CD4-positive, alpha-beta T cell treated with Interleukin-12 subunit alpha and Interleukin-12 subunit beta, for 1 hour (primary cell): Measurements from ENCODE around the gene C20orf96.

Experiments used
- DNase-seq: peaks from one replicate; pipeline ENCODE4 v3.0.0-alpha.2; 2020

C20orf96 gene

GRCh38 chr20:311609-312008, 21.1 kb upstream of the C20orf96 start:
- DNase-seq = no peak

DNA sequence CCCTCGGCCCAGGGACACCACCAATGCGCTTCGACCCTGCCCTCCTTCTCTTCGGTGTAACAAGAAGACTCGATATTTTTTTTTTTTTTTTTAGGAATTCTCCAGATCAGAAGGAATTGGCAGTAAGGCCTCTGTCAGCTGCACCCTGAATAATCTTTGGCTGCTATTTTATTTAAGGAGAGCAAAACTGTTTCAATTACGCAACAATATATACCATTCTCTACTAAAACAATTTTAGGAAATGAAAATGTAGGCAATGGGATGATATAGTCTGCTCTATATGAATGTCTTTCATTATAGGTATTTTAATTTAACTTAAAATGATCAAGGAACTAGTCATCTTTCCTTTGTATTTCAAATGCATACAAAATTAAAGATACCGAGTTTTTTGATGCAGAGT, 20.1 kb upstream of the C20orf96 start:
- DNase-seq = no peak

- peak; percentile 81 for DNase-seq
Observed at GRCh38 chr20:309841-310644, 19.5 kb upstream of the C20orf96 start.

- DNase-seq = no peak
Observed at GRCh38 chr20:309306-309840, 18.8 kb upstream of the C20orf96 start.

DNA sequence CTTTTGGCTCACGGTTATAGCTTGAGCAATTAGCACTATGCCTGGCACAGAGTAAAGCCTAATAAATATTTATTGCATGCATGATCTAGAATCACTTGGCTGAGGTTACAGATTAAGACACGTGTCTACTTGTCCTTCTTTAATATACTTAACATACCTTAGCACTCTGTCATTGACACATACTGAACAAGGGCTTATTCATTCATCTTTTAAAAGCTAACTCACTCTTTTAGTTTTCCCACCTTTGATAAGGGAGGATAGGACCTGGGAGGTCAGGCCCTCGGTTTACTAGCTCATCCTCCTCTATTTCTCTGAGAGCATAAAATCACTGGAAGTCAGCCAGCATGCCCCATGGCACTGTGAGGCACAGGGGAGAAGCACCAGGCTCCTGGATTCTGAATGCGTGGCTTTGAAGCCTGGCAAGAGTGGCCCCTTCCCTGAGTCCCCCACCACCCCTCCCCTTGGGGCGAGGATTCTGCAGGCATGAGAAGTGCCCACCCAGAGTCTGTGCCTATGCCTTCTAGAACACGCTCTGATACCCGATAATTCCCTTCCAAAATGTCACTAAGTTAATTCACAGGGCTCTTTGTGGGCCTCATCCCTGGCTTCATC, 18.0 kb upstream of the C20orf96 start:
- no peak for DNase-seq

GRCh38 chr20:305745-306144, 15.2 kb upstream of the C20orf96 start:
- no peak for DNase-seq

- DNase-seq = no peak
Observed at GRCh38 chr20:301886-302848, 11.6 kb upstream of the C20orf96 start.

GRCh38 chr20:300345-300990, 9.9 kb upstream of the C20orf96 start:
- DNase-seq = no peak

- no peak for DNase-seq
Observed at GRCh38 chr20:298776-299391, 8.3 kb upstream of the C20orf96 start.

DNA sequence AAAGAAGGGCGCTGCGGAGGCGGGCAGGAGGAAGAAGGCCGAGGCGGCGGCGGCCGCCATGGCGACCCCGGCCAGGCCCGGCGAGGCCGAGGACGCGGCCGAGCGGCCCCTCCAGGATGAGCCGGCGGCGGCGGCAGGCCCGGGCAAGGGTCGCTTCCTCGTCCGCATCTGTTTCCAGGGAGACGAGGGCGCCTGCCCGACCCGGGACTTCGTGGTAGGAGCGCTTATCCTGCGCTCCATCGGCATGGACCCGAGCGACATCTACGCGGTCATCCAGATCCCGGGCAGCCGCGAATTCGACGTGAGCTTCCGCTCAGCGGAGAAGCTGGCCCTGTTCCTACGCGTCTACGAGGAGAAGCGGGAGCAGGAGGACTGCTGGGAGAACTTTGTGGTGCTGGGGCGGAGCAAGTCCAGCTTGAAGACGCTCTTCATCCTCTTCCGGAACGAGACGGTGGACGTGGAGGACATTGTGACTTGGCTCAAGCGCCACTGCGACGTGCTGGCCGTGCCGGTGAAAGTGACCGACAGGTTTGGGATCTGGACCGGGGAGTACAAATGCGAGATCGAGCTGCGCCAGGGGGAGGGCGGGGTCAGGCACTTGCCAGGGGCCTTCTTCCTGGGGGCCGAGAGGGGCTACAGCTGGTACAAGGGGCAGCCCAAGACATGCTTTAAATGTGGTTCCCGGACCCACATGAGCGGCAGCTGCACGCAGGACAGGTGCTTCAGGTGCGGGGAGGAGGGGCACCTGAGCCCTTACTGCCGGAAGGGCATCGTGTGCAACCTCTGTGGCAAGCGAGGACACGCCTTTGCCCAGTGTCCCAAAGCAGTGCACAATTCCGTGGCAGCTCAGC, 7.6 kb upstream of the C20orf96 start:
- DNase-seq = peak; percentile 51

DNA sequence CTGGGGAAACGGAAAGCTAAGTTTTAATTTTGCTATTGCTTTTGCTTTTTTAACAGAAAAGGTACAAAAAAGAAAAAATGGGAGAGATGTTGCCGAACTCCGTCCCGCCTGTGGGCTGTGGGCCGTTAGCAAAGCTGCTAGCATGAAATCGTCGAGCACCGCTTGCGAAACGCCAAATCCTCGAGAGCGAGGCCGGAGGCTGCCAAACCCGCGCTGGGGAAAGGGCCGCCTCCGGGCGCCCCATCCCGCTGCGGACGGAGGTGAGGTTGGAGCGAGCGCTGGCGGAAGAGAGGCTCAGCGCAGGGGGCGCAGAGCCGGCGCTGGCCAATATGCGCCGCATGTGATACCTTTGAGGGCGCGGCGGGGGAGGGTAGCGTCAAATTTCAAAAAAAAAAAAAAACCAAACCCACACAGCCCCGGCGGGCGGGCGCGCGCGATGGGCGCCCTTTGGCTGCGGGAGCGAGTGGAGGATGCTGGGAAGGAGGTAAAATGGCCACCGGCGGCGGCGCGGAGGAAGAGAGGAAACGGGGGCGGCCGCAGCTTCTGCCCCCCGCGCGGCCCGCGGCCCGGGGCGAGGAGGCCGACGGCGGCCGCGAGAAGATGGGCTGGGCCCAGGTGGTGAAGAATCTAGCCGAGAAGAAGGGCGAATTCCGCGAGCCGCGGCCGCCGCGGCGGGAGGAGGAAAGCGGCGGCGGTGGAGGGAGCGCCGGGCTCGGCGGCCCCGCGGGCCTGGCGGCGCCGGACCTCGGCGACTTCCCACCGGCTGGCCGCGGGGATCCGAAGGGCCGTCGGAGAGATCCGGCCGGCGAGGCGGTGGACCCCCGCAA, 6.8 kb upstream of the C20orf96 start, which contains the start of gene ZCCHC3:
ZCCHC3 (plus strand) TSS at position 473 of the 827 bp plus-strand sequence; CDS start at position 490, 17 bp downstream.
- peak; percentile 86 for DNase-seq

- DNase-seq = no peak
Observed at GRCh38 chr20:295804-296203, 5.3 kb upstream of the C20orf96 start.

- DNase-seq = no peak
Observed at GRCh38 chr20:294602-295001, 4.1 kb upstream of the C20orf96 start.

DNA sequence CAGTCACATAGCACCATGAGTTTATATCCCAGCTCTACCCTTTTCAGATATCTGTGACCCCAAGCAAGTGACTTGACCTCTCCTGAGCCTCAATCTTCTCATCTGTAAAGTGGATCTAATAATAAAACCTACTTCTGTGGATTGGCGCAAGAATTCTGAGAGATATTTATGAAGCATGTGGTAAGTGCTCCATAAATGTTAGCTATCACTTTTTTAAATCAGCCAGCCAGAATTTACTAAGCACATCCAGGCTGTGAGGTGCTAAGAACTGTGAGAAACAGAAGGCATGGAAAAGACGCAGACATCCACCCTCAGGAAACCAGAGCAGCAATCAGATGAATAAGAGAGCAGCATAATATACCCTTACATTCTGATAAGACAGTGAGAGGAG, 862 bp downstream of the C20orf96 start:
- DNase-seq = no peak

- DNase-seq = no peak
Observed at GRCh38 chr20:288956-289692, 1.4 kb downstream of the C20orf96 start.

- no peak for DNase-seq
Observed at GRCh38 chr20:286508-286907, 4.0 kb downstream of the C20orf96 start.

DNA sequence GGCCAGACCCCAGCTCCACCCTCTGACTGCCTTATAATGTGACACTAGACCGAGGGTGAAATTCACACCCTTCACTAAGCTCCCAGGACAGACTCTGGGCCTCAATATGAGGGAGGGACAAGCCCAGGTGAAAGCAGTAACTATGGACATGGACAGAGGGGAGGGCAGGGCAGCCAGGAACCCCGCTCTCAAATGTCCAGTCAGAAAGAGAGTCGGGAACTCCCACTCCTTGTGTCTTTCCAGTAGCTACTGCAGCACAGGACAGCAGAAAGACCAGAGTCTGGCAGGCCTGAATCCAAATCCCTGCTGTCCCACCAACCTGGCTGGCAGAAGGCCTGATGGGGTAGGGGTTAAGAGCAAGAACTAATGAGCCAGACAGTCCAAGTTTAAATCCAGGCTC, 6.4 kb downstream of the C20orf96 start:
- DNase-seq = no peak

DNA sequence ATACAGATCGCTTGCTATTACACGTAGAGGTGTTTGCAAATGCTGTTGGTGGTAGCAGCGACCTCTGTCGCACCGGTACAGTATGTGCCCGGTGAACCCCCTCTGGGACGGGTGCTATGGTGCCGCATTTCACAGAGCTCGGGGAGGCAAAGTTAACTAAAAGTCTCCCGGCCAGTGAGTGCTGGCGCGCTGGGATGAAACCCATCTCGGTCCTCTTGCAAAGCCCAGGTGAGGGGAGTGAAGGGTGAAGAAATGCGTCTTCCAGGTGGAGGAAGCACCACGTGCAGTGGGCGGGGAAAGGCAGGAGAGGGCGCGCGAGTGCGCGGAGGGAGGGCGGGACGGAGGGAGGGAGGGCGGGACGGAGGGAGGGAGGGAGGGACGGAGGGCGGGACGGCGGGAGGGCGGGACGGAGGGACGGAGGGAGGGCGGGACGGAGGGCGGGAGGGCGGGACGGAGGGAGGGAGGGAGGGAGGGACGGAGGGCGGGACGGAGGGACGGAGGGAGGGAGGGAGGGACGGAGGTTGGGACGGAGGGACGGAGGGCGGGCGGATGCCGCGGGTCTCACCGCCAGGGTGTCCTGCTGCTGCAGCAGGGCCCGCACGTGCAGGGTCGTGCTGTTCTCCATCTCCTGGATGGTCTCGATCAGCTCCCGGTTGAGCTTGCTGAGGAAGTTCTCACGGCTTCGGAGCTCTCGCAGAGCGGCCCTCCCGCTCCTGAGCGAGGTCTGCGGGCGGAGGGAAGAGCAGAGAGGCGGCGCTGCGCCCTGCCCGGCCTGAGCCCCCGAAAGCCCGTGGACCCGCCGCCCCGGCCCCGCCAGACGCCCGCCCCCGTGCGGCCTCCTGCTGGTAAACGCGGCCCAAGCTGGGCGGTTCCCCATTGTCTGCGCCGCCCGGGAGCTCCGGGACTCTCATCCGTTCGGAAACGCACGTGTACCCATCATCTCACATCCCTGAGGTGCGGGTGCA, 11.7 kb downstream of the C20orf96 start:
- DNase-seq = peak; percentile 66
